ENCODE data around the gene SCTR.

SCTR gene

GRCh38 chr2:119487434-119488244 lies 36.6 kb downstream of the SCTR start:
- no peak for DNase-seq (ENCODE audit: low read depth)

GRCh38 chr2:119486886-119487285 lies 37.4 kb downstream of the SCTR start:
- DNase-seq (ENCODE audit: low read depth), result no peak

GRCh38 chr2:119486196-119486827 lies 38.0 kb downstream of the SCTR start:
- no peak for DNase-seq (ENCODE audit: low read depth)

GRCh38 chr2:119485336-119486110 lies 38.8 kb downstream of the SCTR start:
- DNase-seq (ENCODE audit: low read depth), result no peak

GRCh38 chr2:119484834-119485233 lies 39.4 kb downstream of the SCTR start:
- no peak for DNase-seq (ENCODE audit: low read depth)

GRCh38 chr2:119483896-119484718 lies 40.2 kb downstream of the SCTR start:
- no peak for DNase-seq (ENCODE audit: low read depth)

GRCh38 chr2:119483395-119483753 lies 40.9 kb downstream of the SCTR start:
- DNase-seq (ENCODE audit: low read depth), result no peak

- DNase-seq (ENCODE audit: low read depth), result no peak
Observed at GRCh38 chr2:119482481-119483394, 41.5 kb downstream of the SCTR start.

- DNase-seq (ENCODE audit: low read depth), result no peak
Observed at GRCh38 chr2:119481501-119482455, 42.5 kb downstream of the SCTR start.

GRCh38 chr2:119480718-119481142 lies 43.6 kb downstream of the SCTR start:
- no peak for DNase-seq (ENCODE audit: low read depth)

GRCh38 chr2:119480184-119480583 lies 44.1 kb downstream of the SCTR start:
- DNase-seq (ENCODE audit: low read depth), result no peak

- no peak for DNase-seq (ENCODE audit: low read depth)
Observed at GRCh38 chr2:119478978-119479295, 45.3 kb downstream of the SCTR start.

- no peak for DNase-seq (ENCODE audit: low read depth)
Observed at GRCh38 chr2:119478188-119478977, 45.9 kb downstream of the SCTR start.

GRCh38 chr2:119477113-119477505 lies 47.2 kb downstream of the SCTR start:
- DNase-seq (ENCODE audit: low read depth), result no peak

GRCh38 chr2:119476301-119477112 lies 47.8 kb downstream of the SCTR start:
- DNase-seq (ENCODE audit: low read depth), result no peak

- DNase-seq (ENCODE audit: low read depth), result no peak
Observed at GRCh38 chr2:119475857-119476244, 48.4 kb downstream of the SCTR start.

- no peak for DNase-seq (ENCODE audit: low read depth)
Observed at GRCh38 chr2:119475225-119475856, 48.9 kb downstream of the SCTR start.

Data from activated gamma-delta T cell treated with anti-CD3 and anti-CD28 coated beads, Interleukin-2, amount 50 U/mL, for 16 hours (primary cell).